Lower leg skin (tissue), 3 donors: ENCODE measurements around the gene MMS22L.

Experiments
- POLR2A ChIP-seq, 2 donors: fragments of 450-650 bp; IDR thresholded peaks; one replicate each; pipeline ENCODE4 v1.6.1; 2016 to 2017; ENCODE audit warnings: antibody characterized with exemption in 2 of 2, mild to moderate bottlenecking in 1 of 2, moderate library complexity in 1 of 2
- TF ChIP-seq, protein P1 (sequence below), 3 donors: fragments of 450-650 bp; IDR thresholded peaks; one replicate each; pipeline ENCODE4 v1.5.1; 2016; ENCODE audit warnings: antibody characterized with exemption in 3 of 3, mild to moderate bottlenecking in 3 of 3, moderate library complexity in 2 of 3

DNA sequence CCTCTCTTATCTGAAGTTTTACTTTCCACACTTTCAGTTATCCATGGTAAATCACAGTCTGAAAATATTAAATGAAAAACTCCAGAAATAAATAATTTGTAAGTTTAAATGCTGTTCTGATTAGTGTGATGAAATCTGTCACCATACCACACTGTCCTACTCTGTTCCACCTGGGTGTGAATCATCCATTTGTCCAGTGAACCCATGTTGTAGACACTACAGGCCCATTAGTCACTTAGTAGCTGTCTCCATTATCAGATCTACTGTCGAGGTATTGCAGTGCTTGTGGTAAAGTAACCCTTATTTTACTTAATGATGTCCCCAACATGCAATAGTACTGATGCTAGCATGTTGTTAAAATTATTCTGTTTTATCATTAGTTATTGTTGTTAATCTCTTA, 29.2 kb upstream of the MMS22L start:
- TF ChIP-seq, protein P1, sequence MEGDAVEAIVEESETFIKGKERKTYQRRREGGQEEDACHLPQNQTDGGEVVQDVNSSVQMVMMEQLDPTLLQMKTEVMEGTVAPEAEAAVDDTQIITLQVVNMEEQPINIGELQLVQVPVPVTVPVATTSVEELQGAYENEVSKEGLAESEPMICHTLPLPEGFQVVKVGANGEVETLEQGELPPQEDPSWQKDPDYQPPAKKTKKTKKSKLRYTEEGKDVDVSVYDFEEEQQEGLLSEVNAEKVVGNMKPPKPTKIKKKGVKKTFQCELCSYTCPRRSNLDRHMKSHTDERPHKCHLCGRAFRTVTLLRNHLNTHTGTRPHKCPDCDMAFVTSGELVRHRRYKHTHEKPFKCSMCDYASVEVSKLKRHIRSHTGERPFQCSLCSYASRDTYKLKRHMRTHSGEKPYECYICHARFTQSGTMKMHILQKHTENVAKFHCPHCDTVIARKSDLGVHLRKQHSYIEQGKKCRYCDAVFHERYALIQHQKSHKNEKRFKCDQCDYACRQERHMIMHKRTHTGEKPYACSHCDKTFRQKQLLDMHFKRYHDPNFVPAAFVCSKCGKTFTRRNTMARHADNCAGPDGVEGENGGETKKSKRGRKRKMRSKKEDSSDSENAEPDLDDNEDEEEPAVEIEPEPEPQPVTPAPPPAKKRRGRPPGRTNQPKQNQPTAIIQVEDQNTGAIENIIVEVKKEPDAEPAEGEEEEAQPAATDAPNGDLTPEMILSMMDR (IDR thresholded peaks at IDR 0.05) = no peak
- TF ChIP-seq POLR2A (IDR thresholded peaks at IDR 0.05) = no peak
